ENCODE results near the gene RPTOR. TPM values are rescaled to one million over a fixed set of nuclear protein-coding genes. Genes with fewer than 3 reads are reported as not detected.
A peak's percentile ranks its signal among the peaks of the same experiment; 100 is the strongest.

Gene RPTOR
- total RNA-seq, 6 donors from 2014 or later: 26.8 to 109 (median 36.8) TPM

DNA sequence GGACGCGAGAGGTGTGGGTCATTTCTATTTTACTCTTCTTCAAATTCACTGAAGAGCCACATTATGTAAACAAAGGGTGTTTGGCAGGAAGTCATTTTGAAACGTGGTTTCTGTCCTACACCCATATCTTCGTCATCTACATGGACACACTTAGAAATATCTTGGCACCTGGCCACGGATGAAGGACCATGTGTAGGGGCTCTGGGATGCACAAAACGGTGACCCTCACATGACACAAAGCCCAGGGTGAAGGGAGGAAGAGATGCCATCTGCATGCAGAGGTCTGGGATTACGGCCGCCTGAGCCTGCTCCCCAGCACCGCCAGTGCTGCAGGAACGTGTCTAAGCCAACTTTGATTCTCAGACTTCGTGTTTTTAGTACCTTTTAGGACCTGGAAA is 316.8 kb downstream of the RPTOR start:
- Histone ChIP-seq H3K9me3 (no peaks in the 10 kb centered on the region), H3K36me3 (peaks cover 0 to 19% (median 7%) of the 10 kb centered on the region in 4 donors), H3K27ac (peak overlapping the region in 1 of 4 donors; percentile 6), H3K4me1 (peaks cover 11 to 32% (median 18%) of the 10 kb centered on the region in 4 donors), H3K27me3 (no peaks in the 10 kb centered on the region), H3K4me3 (no peak overlapping the region)
- DNase-seq (no peak), ATAC-seq (ENCODE audit: low FRiP score in 2 of 2) (no peak)
- TF ChIP-seq, protein P1, sequence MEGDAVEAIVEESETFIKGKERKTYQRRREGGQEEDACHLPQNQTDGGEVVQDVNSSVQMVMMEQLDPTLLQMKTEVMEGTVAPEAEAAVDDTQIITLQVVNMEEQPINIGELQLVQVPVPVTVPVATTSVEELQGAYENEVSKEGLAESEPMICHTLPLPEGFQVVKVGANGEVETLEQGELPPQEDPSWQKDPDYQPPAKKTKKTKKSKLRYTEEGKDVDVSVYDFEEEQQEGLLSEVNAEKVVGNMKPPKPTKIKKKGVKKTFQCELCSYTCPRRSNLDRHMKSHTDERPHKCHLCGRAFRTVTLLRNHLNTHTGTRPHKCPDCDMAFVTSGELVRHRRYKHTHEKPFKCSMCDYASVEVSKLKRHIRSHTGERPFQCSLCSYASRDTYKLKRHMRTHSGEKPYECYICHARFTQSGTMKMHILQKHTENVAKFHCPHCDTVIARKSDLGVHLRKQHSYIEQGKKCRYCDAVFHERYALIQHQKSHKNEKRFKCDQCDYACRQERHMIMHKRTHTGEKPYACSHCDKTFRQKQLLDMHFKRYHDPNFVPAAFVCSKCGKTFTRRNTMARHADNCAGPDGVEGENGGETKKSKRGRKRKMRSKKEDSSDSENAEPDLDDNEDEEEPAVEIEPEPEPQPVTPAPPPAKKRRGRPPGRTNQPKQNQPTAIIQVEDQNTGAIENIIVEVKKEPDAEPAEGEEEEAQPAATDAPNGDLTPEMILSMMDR (IDR thresholded peaks at IDR 0.05): no peak
- TF ChIP-seq POLR2AphosphoS5 (IDR thresholded peaks at IDR 0.05) (no peak), EP300 (IDR thresholded peaks at IDR 0.05) (no peak), POLR2A (IDR thresholded peaks at IDR 0.05) (no peak)
- WGBS, 2 donors: 55 to 60% methylated on average over 10 to 11 of the region's 11 CpGs

DNA sequence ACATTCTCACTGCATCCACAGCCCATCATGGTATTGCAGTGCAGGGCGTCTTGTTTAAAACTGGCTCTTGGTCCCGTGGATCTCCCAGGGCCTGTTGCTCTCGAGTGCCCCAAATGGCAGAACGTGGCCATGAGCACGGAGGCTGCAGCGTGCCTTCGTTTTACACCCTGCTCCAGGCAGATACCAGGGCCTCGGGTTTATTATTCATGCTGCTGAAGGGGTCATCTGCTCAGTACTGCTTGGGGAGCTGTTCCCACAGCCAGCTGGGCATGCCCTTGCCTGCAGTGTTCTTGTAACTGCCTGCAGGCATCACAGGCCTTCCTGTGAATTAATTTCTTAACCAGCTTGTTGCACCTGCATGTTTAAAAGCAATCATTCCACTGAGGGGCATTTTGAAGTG is 317.3 kb downstream of the RPTOR start:
- no peak for ATAC-seq (ENCODE audit: low FRiP score in 2 of 2)

DNA sequence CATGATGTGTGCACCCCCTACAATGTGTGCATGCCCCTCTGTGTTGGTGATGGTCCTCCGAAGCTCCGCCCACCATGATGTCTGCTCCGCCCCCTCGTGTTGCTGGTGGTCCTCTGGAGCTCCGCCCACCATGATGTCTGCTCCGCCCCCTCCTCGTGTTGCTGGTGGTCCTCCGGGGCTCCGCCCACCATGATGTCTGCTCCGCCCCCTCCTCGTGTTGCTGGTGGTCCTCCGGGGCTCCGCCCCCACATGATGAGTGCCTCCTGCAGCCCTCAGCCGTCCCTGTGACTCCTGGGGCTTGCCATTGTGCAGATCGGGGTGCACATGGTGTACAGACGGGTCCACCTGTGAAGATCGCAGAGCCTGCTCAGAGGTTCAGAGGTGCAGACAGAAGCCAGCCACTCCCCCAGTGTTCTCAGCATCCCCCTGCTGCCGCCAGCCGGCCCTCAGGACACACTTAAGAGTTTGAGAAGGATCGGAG is 317.9 kb downstream of the RPTOR start:
- TF ChIP-seq, protein P1 (IDR thresholded peaks at IDR 0.05): no peak
- no peak for TF ChIP-seq POLR2AphosphoS5 (IDR thresholded peaks at IDR 0.05)
- TF ChIP-seq POLR2A (IDR thresholded peaks at IDR 0.05): no peak
- no peak for TF ChIP-seq EP300 (IDR thresholded peaks at IDR 0.05)
- H3K4me1 ChIP-seq: peaks cover 13 to 32% (median 18%) of the 10 kb centered on the region in 4 donors
- DNase-seq (no peak), ATAC-seq (ENCODE audit: low FRiP score in 2 of 2) (no peak)
- no peak overlapping the region for H3K27ac ChIP-seq
- no peaks in the 10 kb centered on the region for H3K9me3 ChIP-seq
- H3K27me3 ChIP-seq: no peaks in the 10 kb centered on the region
- 86 to 94% methylated on average over 11 to 20 of the region's 20 CpGs for WGBS, 2 donors
- peaks cover 0 to 14% (median 7%) of the 10 kb centered on the region in 4 donors for H3K36me3 ChIP-seq
- H3K4me3 ChIP-seq: no peak overlapping the region

More for the DNA sequence above, 317.3 kb downstream of the RPTOR start:
- no peaks in the 10 kb centered on the region for H3K9me3 ChIP-seq
- H3K27ac ChIP-seq: no peak overlapping the region
- H3K27me3 ChIP-seq: no peaks in the 10 kb centered on the region
- no peak overlapping the region for H3K4me3 ChIP-seq
- no peak for DNase-seq
- H3K4me1 ChIP-seq: peaks cover 13 to 32% (median 18%) of the 10 kb centered on the region in 4 donors
- TF ChIP-seq POLR2AphosphoS5 (IDR thresholded peaks at IDR 0.05) (no peak), POLR2A (IDR thresholded peaks at IDR 0.05) (no peak), EP300 (IDR thresholded peaks at IDR 0.05) (no peak)
- TF ChIP-seq, protein P1 (IDR thresholded peaks at IDR 0.05): peak in 3 of 6 experiments; percentile 1 to 21 (median 11)
- WGBS, 2 donors: 69 to 93% methylated on average over 8 of the region's 8 CpGs
- H3K36me3 ChIP-seq: peaks cover 0 to 19% (median 7%) of the 10 kb centered on the region in 4 donors

DNA sequence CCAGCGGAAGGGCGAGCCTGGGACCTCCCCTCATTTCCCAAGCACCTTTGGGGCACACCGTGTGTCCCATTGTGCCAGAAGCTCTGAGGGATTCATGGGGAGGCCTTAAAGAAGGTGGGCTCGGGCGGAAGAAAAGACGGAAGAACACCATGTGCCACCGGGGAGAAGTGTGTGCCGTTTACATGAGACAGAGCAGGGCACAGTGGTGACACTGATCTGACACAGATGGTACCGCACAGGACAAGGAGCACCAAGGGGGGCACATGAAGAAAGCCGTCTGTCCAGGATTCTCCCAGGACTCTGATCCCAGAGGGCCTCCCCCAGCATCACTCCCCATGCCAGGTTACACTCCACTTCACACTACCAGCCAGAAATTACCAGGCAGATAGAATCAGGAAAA is 318.3 kb downstream of the RPTOR start:
- ATAC-seq (ENCODE audit: low FRiP score in 2 of 2) (no peak), DNase-seq (no peak)
- Histone ChIP-seq H3K36me3 (peaks cover 0 to 14% (median 6%) of the 10 kb centered on the region in 4 donors), H3K9me3 (no peaks in the 10 kb centered on the region), H3K4me1 (peaks cover 13 to 32% (median 18%) of the 10 kb centered on the region in 4 donors), H3K4me3 (no peak overlapping the region), H3K27me3 (no peaks in the 10 kb centered on the region), H3K27ac (no peak overlapping the region)
- 94 to 95% methylated on average over 10 of the region's 10 CpGs for WGBS, 2 donors
- TF ChIP-seq POLR2AphosphoS5 (IDR thresholded peaks at IDR 0.05): no peak
- TF ChIP-seq, protein P1 (IDR thresholded peaks at IDR 0.05): no peak
- no peak for TF ChIP-seq EP300 (IDR thresholded peaks at IDR 0.05)
- TF ChIP-seq POLR2A (IDR thresholded peaks at IDR 0.05): no peak

DNA sequence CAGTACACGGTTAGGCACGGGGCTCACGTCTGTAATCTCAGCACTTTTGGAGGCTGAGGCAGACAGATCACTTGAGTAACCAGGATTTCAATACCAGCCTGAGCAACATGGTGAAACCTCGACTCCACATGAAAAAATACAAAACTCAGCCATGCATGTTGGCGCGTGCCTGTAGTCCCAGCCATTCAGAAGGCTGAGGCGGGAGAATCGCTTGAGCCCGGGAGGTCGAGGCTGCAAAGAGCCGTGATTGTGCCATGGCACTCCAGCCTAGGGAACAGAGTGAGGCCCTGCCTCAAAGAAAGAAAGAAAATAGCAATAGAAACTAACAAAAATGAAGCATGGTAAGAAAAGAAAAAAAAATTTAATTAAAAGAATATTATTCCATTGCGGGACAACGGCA is 319.0 kb downstream of the RPTOR start:
- DNase-seq: no peak

More for the DNA sequence above, 319.0 kb downstream of the RPTOR start:
- no peak for ATAC-seq (ENCODE audit: low FRiP score in 2 of 2)
- no peak overlapping the region for H3K27ac ChIP-seq
- H3K4me1 ChIP-seq: peaks cover 13 to 31% (median 18%) of the 10 kb centered on the region in 4 donors
- TF ChIP-seq POLR2AphosphoS5 (IDR thresholded peaks at IDR 0.05) (no peak), POLR2A (IDR thresholded peaks at IDR 0.05) (no peak), EP300 (IDR thresholded peaks at IDR 0.05) (no peak)
- TF ChIP-seq, protein P1 (IDR thresholded peaks at IDR 0.05): no peak
- H3K4me3 ChIP-seq: no peak overlapping the region
- peaks cover 0 to 14% (median 6%) of the 10 kb centered on the region in 4 donors for H3K36me3 ChIP-seq
- WGBS, 2 donors: 95 to 97% methylated on average over 13 of the region's 13 CpGs
- no peaks in the 10 kb centered on the region for H3K27me3 ChIP-seq
- H3K9me3 ChIP-seq: no peaks in the 10 kb centered on the region

Data from upper lobe of left lung (tissue), 6 donors.